Measurements from ENCODE around the gene BTBD8.

The BTBD8 gene

GRCh38 chr1:92219028-92219427 lies 138.9 kb downstream of the BTBD8 start:
- Histone ChIP-seq H3K27ac (ENCODE audit: low read depth, low read length) (no peak overlapping the region), H3K4me3 (ENCODE audit: low read length) (no peak overlapping the region), H3K36me3 (ENCODE audit: control insufficient read depth, low read length) (no peaks in the 10 kb centered on the region), H3K27me3 (ENCODE audit: control insufficient read depth, low read length) (no peaks in the 10 kb centered on the region), H3K79me2 (ENCODE audit: control insufficient read depth, low read length) (no peaks in the 10 kb centered on the region), H3K9me2 (replicated peaks; ENCODE audit: control insufficient read depth, low read length) (no peaks in the 10 kb centered on the region), H3K4me2 (ENCODE audit: low read length) (no peak overlapping the region), H3F3A (ENCODE audit: control insufficient read depth, insufficient read depth) (no peaks in the 10 kb centered on the region), H3K4me1 (ENCODE audit: control insufficient read depth, low read length) (no peaks in the 10 kb centered on the region), H4K20me1 (ENCODE audit: control insufficient read depth, insufficient read depth, low read depth, low read length) (no peaks in the 10 kb centered on the region), H3K9me3 (ENCODE audit: control insufficient read depth, insufficient read depth, low read length) (no peaks in the 10 kb centered on the region)
- TF ChIP-seq CTCF (IDR thresholded peaks at IDR 0.05; ENCODE audit: low read depth, low read length, poor library complexity, severe bottlenecking) = no peak
- no peak for TF ChIP-seq EZH2phosphoT487 (IDR thresholded peaks at IDR 0.05; ENCODE audit: borderline replicate concordance, low read length)

GRCh38 chr1:92228401-92228800 lies 148.3 kb downstream of the BTBD8 start:
- Histone ChIP-seq H3K27me3 (ENCODE audit: control insufficient read depth, low read length) (no peaks in the 10 kb centered on the region), H3K27ac (ENCODE audit: low read depth, low read length) (no peak overlapping the region), H3K9me3 (ENCODE audit: control insufficient read depth, insufficient read depth, low read length) (no peaks in the 10 kb centered on the region), H3K79me2 (ENCODE audit: control insufficient read depth, low read length) (no peaks in the 10 kb centered on the region), H4K20me1 (ENCODE audit: control insufficient read depth, insufficient read depth, low read depth, low read length) (no peaks in the 10 kb centered on the region), H3K4me1 (ENCODE audit: control insufficient read depth, low read length) (no peaks in the 10 kb centered on the region), H3K36me3 (ENCODE audit: control insufficient read depth, low read length) (no peaks in the 10 kb centered on the region), H3K4me3 (ENCODE audit: low read length) (no peak overlapping the region), H3K9me2 (replicated peaks; ENCODE audit: control insufficient read depth, low read length) (no peaks in the 10 kb centered on the region), H3F3A (ENCODE audit: control insufficient read depth, insufficient read depth) (no peaks in the 10 kb centered on the region), H3K4me2 (ENCODE audit: low read length) (no peak overlapping the region)
- TF ChIP-seq CTCF (IDR thresholded peaks at IDR 0.05; ENCODE audit: low read depth, low read length, poor library complexity, severe bottlenecking) = no peak
- no peak for TF ChIP-seq EZH2phosphoT487 (IDR thresholded peaks at IDR 0.05; ENCODE audit: borderline replicate concordance, low read length)

- Histone ChIP-seq H3F3A (ENCODE audit: control insufficient read depth, insufficient read depth) (no peaks in the 10 kb centered on the region), H3K27me3 (ENCODE audit: control insufficient read depth, low read length) (no peaks in the 10 kb centered on the region), H3K4me1 (ENCODE audit: control insufficient read depth, low read length) (no peaks in the 10 kb centered on the region), H3K79me2 (ENCODE audit: control insufficient read depth, low read length) (no peaks in the 10 kb centered on the region), H3K4me3 (ENCODE audit: low read length) (no peak overlapping the region), H4K20me1 (ENCODE audit: control insufficient read depth, insufficient read depth, low read depth, low read length) (no peaks in the 10 kb centered on the region), H3K36me3 (ENCODE audit: control insufficient read depth, low read length) (no peaks in the 10 kb centered on the region), H3K9me2 (replicated peaks; ENCODE audit: control insufficient read depth, low read length) (no peaks in the 10 kb centered on the region), H3K9me3 (ENCODE audit: control insufficient read depth, insufficient read depth, low read length) (no peaks in the 10 kb centered on the region), H3K27ac (ENCODE audit: low read depth, low read length) (no peak overlapping the region), H3K4me2 (ENCODE audit: low read length) (no peak overlapping the region)
- TF ChIP-seq EZH2phosphoT487 (IDR thresholded peaks at IDR 0.05; ENCODE audit: borderline replicate concordance, low read length) = no peak
Measured at GRCh38 chr1:92230736-92231135, 150.6 kb downstream of the BTBD8 start.

Data from DOHH2 (cell line).